A673 (cell line): ENCODE results near the gene ZEB2. TPM values are rescaled to one million over a fixed set of nuclear protein-coding genes. Genes with fewer than 3 reads are reported as not detected.

ENCODE experiments used
- BruUV-seq: library from RNA; stranded (reverse); fragments of 400-500 nt; replicated peaks from 2 replicates; lab custom pipeline; 2021; lab: Mats Ljungman, UMichigan
- CTCF ChIA-PET: fragments of 300-600 bp; sonication (Branson Sonifier 250); formaldehyde crosslinking; loops from one replicate; lab custom pipeline; 2022; ENCODE audit warnings: antibody characterized with exemption; lab: Charles Lee
- POLR2A ChIA-PET: fragments of 300-600 bp; sonication (Branson Sonifier 250); formaldehyde crosslinking; loops from one replicate; lab custom pipeline; 2022; ENCODE audit warnings: antibody characterized with exemption; ENCODE audit not compliant: low non-redundant PET; lab: Charles Lee
- DNase-seq: peaks from one replicate; pipeline ENCODE4 v3.0.0-alpha.2; 2015; ENCODE audit warnings: low spot score
- H3K27ac ChIP-seq: fragments of 200-600 bp; sonication (generic); 2 replicates; pipeline ENCODE4 v1.5.1; 2016; ENCODE audit warnings: mixed run types, low read depth, mild to moderate bottlenecking, mixed read lengths, antibody characterized with exemption, low read length; ENCODE audit not compliant: poor library complexity, severe bottlenecking
- H3K27me3 ChIP-seq: fragments of 200-600 bp; sonication (generic); replicated peaks from 2 replicates; pipeline ENCODE4 v1.6.1; 2017; ENCODE audit warnings: mixed run types, low read depth, mild to moderate bottlenecking, mixed read lengths, antibody characterized with exemption, low read length; ENCODE audit not compliant: insufficient read depth, poor library complexity
- H3K36me3 ChIP-seq: fragments of 200-600 bp; sonication (generic); 2 replicates; pipeline ENCODE4 v1.6.1; 2016; ENCODE audit warnings: mixed run types, mild to moderate bottlenecking, mixed read lengths, antibody characterized with exemption, low read length; ENCODE audit not compliant: insufficient read depth, poor library complexity, severe bottlenecking
- H3K4me1 ChIP-seq: fragments of 200-600 bp; sonication (generic); 2 replicates; pipeline ENCODE4 v1.6.1; 2017; ENCODE audit warnings: mixed run types, mild to moderate bottlenecking, mixed read lengths, antibody characterized with exemption, low read length; ENCODE audit not compliant: insufficient read depth, poor library complexity, severe bottlenecking
- H3K4me3 ChIP-seq: fragments of 200-600 bp; sonication (generic); 2 replicates; pipeline ENCODE4 v1.5.1; 2016; ENCODE audit warnings: low read depth, mixed run types, mild to moderate bottlenecking, mixed read lengths, low read length; ENCODE audit not compliant: poor library complexity, severe bottlenecking
- H3K9me3 ChIP-seq: fragments of 200-600 bp; sonication (generic); 2 replicates; pipeline ENCODE4 v1.6.1; 2016; ENCODE audit warnings: mixed run types, low read depth, mild to moderate bottlenecking, mixed read lengths, antibody characterized with exemption, low read length; ENCODE audit not compliant: poor library complexity, severe bottlenecking
- EZH2 ChIP-seq: fragments of 200-600 bp; sonication (generic); IDR thresholded peaks from 2 replicates; pipeline ENCODE4 v1.6.1; 2017; ENCODE audit warnings: borderline replicate concordance, low read depth, mild to moderate bottlenecking, mixed read lengths, antibody characterized with exemption, low read length; ENCODE audit not compliant: poor library complexity, severe bottlenecking
- intact Hi-C: fragments of 100-400 bp; cut with micrococcal nuclease; formaldehyde crosslinking; loops from one replicate; pipeline ENCODE4 v1.10.0; 2022; ENCODE audit not compliant: unreplicated experiment
- total RNA-seq: library from RNA; stranded (reverse); gene quantifications from 2 replicates; pipeline ENCODE4 v1.2.3, GENCODE V29; 2021
- TF ChIP-seq, protein P1 (sequence below): fragments of 300-800, 200-600 bp; sonication (generic); conservative IDR thresholded peaks from 2 replicates; pipeline ENCODE4 v1.5.1; 2017; ENCODE audit warnings: low read depth, mild to moderate bottlenecking, antibody characterized with exemption, low read length, moderate library complexity, mixed read lengths

Gene ZEB2
- total RNA-seq, 1 experiment from 2014 or later = 146 TPM

DNA sequence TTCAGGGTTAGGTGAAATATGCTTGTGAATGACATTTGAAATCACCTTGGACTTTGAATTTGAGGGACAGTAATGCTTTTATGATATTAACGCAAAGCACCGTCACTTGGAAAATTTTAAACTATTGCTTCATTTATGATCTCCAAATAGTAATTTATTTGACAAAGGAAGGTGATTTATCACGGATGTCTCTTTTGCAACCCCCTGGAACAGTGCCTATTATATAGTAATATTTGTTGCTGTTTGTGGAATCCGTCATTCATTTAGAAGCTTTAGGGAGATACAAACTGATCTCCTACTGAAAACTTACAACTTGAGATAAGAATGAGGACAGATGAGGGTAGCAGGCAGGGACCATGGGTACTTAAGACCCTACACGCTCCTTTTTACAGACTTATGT, 10.7 kb upstream of the ZEB2 start:
- Histone ChIP-seq H3K9me3 (no peaks in the 10 kb centered on the region), H3K4me1 (no peaks in the 10 kb centered on the region), H3K36me3 (no peaks in the 10 kb centered on the region), H3K4me3 (no peak overlapping the region), H3K27me3 (no peaks in the 10 kb centered on the region), H3K27ac (no peak overlapping the region)
- intact Hi-C loops = no loop called here
- CTCF ChIA-PET = no interaction called here
- TF ChIP-seq, protein P1, sequence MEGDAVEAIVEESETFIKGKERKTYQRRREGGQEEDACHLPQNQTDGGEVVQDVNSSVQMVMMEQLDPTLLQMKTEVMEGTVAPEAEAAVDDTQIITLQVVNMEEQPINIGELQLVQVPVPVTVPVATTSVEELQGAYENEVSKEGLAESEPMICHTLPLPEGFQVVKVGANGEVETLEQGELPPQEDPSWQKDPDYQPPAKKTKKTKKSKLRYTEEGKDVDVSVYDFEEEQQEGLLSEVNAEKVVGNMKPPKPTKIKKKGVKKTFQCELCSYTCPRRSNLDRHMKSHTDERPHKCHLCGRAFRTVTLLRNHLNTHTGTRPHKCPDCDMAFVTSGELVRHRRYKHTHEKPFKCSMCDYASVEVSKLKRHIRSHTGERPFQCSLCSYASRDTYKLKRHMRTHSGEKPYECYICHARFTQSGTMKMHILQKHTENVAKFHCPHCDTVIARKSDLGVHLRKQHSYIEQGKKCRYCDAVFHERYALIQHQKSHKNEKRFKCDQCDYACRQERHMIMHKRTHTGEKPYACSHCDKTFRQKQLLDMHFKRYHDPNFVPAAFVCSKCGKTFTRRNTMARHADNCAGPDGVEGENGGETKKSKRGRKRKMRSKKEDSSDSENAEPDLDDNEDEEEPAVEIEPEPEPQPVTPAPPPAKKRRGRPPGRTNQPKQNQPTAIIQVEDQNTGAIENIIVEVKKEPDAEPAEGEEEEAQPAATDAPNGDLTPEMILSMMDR = no peak
- no peak for TF ChIP-seq EZH2
- DNase-seq = no peak
- POLR2A ChIA-PET = no interaction called here
- no TSS peak for BruUV-seq

DNA sequence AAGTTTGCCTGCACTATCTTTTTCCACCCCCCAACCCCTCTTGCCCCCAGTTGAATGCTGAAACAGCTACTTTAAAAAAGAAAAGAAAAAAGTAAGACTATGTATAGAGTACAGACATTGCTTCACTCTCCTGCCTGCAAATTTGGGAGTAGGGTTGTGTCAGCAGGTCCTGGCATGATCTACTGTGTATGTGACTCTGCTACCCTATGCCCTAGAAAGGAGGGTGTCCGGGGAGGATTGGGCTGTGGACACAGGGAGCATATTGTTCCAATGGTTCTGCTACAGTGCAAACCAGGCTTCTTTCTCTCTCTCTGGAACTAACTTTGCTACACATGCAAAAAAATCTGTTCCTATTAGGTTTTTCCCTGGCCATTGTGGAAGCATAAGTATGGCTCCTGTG, 9.9 kb upstream of the ZEB2 start:
- ChIA-PET POLR2A (no interaction called here), CTCF (no interaction called here)
- H3K4me3 ChIP-seq = no peak overlapping the region
- no peak for TF ChIP-seq EZH2
- TF ChIP-seq, protein P1 = no peak
- no peak overlapping the region for H3K27ac ChIP-seq
- H3K27me3 ChIP-seq = no peaks in the 10 kb centered on the region
- BruUV-seq = no TSS peak
- no peak for DNase-seq
- H3K4me1 ChIP-seq = peaks cover 7% of the 10 kb centered on the region
- no peaks in the 10 kb centered on the region for H3K9me3 ChIP-seq
- H3K36me3 ChIP-seq = no peaks in the 10 kb centered on the region
- intact Hi-C loops = loop anchor here (10.0 kb wide), 1 partner anchor 305 kb away; no protein-coding TSS in a partner anchor

DNA sequence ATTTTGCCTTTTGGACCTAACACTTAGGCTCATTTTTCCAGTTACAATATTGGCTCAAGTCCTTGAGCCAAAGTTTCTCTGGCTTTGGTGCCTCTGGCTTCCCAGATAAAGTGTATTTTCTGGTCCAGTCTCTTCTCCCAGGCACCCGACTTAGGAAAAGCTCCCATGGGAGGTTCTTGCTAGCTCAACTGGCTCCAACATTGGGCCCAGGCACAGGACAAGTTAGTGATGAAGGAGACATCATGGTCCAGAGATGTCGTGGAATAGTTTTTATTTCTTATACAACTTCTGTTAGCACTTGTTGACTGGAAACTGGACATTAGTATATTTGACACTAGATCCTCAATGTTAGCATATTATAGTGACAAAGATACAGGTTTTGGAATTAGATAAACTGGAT, 8.2 kb upstream of the ZEB2 start:
- TF ChIP-seq, protein P1 = no peak
- TF ChIP-seq EZH2 = no peak
- Histone ChIP-seq H3K4me3 (no peak overlapping the region), H3K27me3 (no peaks in the 10 kb centered on the region), H3K9me3 (no peaks in the 10 kb centered on the region), H3K27ac (no peak overlapping the region), H3K4me1 (peaks cover 10% of the 10 kb centered on the region), H3K36me3 (no peaks in the 10 kb centered on the region)
- CTCF ChIA-PET = no interaction called here
- no TSS peak for BruUV-seq
- intact Hi-C loops = loop anchor here (10.0 kb wide), 1 partner anchor 307 kb away; no protein-coding TSS in a partner anchor
- POLR2A ChIA-PET = no interaction called here
- DNase-seq = no peak
